GM10248 (cell line): ENCODE measurements around the gene FUZ.

Experiments
- CTCF ChIA-PET: fragments of 300-600 bp; sonication (Branson Sonifier 250); formaldehyde crosslinking; extraction: SDS; loops from one replicate; lab custom pipeline; 2021; ENCODE audit warnings: antibody characterized with exemption; lab: Yijun Ruan, JAX
- POLR2A ChIA-PET: fragments of 350-650 bp; sonication (Branson Sonifier 250); formaldehyde crosslinking; extraction: SDS; loops from one replicate; lab custom pipeline; 2020; ENCODE audit warnings: antibody characterized with exemption; lab: Yijun Ruan, JAX
- DNase-seq: peaks from one replicate; pipeline ENCODE4 v3.0.0; 2012; ENCODE audit errors: extremely low spot score
- TF ChIP-seq, protein P1 (sequence below): IDR thresholded peaks from 2 replicates; pipeline ENCODE4 v1.5.1; 2012; ENCODE audit warnings: mild to moderate bottlenecking, low read depth; ENCODE audit errors: extremely low read depth, missing control alignments, control extremely low read depth

Gene FUZ

DNA sequence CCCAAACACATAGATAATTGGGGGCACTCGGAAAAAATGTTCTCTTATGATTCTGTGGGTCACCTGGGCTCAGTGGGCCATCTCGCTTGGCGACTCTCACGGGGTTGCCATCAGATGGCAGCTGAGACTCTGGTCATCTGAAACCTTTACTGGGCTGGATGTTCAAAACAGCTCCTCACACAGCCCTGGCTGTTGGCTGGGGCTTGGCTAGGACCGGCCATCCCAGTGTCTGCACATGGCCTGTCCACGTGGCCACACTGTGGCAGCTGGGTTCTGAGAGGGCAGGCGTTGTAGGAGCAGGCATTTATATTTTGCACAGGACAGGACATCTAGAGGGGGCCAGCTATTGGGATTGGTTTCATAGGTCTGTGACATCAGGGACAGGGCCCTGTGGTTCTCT, 20.5 kb upstream of the FUZ start:
- TF ChIP-seq, protein P1, sequence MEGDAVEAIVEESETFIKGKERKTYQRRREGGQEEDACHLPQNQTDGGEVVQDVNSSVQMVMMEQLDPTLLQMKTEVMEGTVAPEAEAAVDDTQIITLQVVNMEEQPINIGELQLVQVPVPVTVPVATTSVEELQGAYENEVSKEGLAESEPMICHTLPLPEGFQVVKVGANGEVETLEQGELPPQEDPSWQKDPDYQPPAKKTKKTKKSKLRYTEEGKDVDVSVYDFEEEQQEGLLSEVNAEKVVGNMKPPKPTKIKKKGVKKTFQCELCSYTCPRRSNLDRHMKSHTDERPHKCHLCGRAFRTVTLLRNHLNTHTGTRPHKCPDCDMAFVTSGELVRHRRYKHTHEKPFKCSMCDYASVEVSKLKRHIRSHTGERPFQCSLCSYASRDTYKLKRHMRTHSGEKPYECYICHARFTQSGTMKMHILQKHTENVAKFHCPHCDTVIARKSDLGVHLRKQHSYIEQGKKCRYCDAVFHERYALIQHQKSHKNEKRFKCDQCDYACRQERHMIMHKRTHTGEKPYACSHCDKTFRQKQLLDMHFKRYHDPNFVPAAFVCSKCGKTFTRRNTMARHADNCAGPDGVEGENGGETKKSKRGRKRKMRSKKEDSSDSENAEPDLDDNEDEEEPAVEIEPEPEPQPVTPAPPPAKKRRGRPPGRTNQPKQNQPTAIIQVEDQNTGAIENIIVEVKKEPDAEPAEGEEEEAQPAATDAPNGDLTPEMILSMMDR: no peak
- ChIA-PET POLR2A (no interaction called here), CTCF (no interaction called here)
- no peak for DNase-seq

DNA sequence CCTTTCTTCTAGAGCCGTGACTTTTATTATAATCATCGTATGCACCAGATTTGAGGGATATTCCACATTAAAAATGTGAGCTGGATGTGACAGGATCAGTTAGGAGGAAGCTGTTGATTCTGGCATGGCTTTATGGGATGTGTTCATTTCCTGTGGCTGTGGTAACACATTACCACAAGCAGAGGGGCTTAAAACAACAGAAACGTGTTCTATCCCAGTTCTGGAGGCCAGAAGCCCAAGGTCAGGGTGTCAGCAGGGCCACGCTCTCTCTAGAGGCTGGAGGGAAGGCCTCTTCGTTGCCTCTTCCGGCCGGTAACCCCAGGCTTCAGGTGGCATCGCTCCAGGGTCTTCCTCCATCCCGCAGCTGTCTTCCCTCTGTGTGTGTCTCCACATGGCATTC, 19.5 kb upstream of the FUZ start:
- DNase-seq: no peak
- TF ChIP-seq, protein P1: no peak
- ChIA-PET POLR2A (no interaction called here), CTCF (no interaction called here)

DNA sequence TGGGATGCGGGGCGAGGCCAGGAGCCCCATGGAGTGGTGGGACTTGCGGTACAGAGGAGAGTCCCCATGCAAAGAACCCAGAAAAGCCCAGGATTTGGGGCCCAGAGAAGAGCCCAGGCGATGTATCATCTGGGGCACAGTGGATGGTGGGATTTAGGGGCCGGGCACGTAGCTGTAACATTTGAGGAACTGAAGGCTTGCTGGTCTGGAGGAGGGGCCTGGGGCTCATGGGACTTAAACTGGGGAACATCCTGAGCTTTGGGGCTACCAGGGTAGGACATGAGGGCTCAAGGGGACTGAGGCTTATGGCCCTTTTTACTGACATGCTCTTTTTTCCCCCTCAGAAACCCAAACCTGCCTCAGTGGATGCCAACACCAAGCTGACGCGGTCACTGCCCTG, 18.5 kb upstream of the FUZ start:
- POLR2A ChIA-PET: no interaction called here
- TF ChIP-seq, protein P1: no peak
- DNase-seq: no peak
- CTCF ChIA-PET: no interaction called here

DNA sequence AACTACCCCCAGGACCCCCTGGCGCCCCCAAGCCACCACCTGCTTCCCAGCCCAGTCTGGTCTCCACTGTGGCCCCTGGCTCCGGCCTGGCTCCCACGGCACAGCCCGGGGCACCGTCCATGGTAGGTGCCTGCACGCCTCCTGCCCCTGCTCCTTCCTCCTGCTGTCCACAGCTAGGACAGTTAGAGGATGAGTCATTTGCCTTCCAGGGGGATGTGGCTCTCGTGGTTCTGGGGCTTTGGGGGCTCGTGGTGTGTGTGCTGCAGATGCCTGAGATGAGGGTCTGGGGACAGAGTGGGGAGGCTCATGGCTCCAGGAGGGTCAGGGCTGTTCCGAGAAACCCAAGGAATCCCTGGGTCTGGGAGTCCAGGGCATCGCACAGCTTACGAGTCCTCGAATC, 17.7 kb upstream of the FUZ start:
- no peak for DNase-seq
- ChIA-PET CTCF (no interaction called here), POLR2A (no interaction called here)
- TF ChIP-seq, protein P1: no peak

DNA sequence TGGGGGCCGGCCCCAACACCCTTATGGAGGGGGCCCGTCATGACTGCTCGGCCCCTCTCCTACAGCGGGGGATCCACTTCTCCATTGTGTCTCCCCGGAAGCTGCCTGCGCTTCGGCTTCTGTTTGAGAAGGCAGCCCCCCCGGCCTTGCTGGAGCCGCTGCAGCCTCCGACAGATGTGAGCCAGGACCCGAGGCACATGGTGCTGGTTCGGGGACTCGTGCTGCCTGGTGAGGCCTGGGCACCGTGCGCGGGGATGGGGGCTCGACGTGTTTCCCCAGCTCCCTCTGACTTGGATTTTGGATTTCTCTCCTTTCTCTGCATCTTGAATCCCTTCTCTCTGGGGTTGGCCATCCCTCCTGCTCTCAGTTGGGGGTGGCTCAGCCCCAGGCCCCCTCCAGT, 16.6 kb upstream of the FUZ start:
- ChIA-PET POLR2A (no interaction called here), CTCF (no interaction called here)
- TF ChIP-seq, protein P1: no peak
- no peak for DNase-seq

DNA sequence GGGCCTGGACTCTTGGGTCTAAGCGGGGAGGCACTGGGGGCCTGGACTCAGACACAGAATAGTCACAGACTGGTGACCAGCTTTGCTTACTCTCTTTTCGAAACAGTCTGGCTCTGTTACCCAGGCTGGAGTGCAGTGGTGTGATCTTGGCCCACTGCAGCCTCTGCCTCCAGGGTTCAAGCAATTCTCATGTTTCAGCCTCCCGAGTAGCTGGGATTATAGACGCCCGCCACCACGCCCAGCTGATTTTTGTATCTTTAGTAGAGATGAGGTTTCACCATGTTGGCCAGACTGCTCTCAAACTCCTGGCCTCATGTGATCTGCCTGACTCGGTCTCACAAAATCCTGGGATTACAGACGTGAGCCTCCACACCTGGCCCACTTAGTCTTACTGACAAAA, 16.1 kb upstream of the FUZ start:
- ChIA-PET POLR2A (no interaction called here), CTCF (no interaction called here)
- TF ChIP-seq, protein P1: no peak
- DNase-seq: no peak

DNA sequence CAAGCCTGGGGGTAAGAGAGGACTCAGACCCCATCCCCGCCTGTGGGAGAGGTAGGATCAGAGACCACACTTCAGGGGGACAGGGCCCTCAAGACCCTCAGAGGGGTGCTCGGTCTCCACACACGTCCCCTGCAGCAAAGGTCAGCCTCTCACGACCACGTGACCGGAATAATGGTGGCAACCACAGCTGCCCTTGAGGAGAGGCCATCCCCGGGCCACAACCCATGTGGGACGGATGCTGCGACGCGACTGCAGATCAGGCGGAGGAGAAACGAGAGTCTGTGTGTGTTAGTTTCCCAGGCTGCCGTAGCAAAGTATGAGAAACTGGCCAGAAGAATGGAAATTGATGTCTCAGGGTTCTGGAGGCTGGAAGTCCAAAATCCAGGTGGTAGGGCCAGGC, 13.9 kb upstream of the FUZ start:
- ChIA-PET CTCF (no interaction called here), POLR2A (no interaction called here)
- DNase-seq: no peak
- TF ChIP-seq, protein P1: no peak
